SK-N-MC (cell line): ENCODE results near the gene ASTN2.

Experiments
- EZH2 ChIP-seq: fragments of 200-600 bp; sonication (generic); IDR thresholded peaks from one replicate; pipeline ENCODE4 v1.6.1; 2017; ENCODE audit warnings: antibody characterized with exemption
- FOXP2 ChIP-seq: optimal IDR thresholded peaks from 2 replicates; pipeline ENCODE3; 2011; ENCODE audit warnings: mild to moderate bottlenecking, moderate library complexity; ENCODE audit not compliant: insufficient read depth; ENCODE audit errors: extremely low read length, control extremely low read depth
- POLR2AphosphoS5 ChIP-seq: IDR thresholded peaks from 2 replicates; pipeline ENCODE4 v1.6.1; 2012; ENCODE audit warnings: mild to moderate bottlenecking, low read depth, low read length, borderline replicate concordance

DNA sequence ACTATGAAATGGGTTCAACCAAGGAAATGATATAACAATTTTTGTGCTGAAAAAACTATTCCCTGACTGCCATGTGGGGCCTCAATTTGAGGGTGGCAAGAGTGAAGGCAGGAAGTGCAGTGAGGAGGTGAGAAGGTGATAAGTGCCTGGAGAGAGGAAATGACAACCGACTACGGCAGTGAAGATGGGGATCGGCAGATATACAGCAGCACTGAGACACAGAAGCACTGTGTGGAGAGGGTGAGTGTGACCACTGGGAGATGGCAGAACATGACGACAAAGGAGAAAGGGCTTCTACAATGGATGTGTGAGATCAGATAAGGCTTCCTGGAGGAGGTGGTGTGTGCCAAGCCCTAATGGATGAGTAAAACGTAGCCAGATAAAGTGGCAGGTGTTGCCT, 456.0 kb downstream of the ASTN2 start:
- TF ChIP-seq POLR2AphosphoS5 = no peak
- TF ChIP-seq FOXP2 = no peak
- TF ChIP-seq EZH2 = no peak
